Trophoblast cell (in vitro differentiated cells and primary cell): ENCODE measurements around the gene MC3R.

ENCODE experiments used
- DNase-seq, 2 donors: peaks; one replicate each; pipeline ENCODE4 v3.0.0-alpha.2; 2016
- H2AFZ ChIP-seq: 2 replicates; pipeline ENCODE4 v1.6.1; 2013; ENCODE audit warnings: low read length, moderate library complexity, mild to moderate bottlenecking; ENCODE audit not compliant: insufficient read depth, poor library complexity
- H2AK5ac ChIP-seq: 2 replicates; pipeline ENCODE4 v1.6.1; 2013; ENCODE audit warnings: mild to moderate bottlenecking, low read length
- H2BK120ac ChIP-seq: 2 replicates; pipeline ENCODE4 v1.6.1; 2013; ENCODE audit warnings: low read length, mild to moderate bottlenecking, moderate library complexity; ENCODE audit not compliant: insufficient read depth, poor library complexity
- H2BK12ac ChIP-seq: 2 replicates; pipeline ENCODE4 v1.6.1; 2013; ENCODE audit warnings: mild to moderate bottlenecking, low read length, moderate library complexity
- H2BK5ac ChIP-seq: 2 replicates; pipeline ENCODE4 v1.6.1; 2013; ENCODE audit warnings: low read length, low read depth, moderate library complexity, mild to moderate bottlenecking; ENCODE audit not compliant: poor library complexity
- H3K14ac ChIP-seq: 2 replicates; pipeline ENCODE4 v1.6.1; 2013; ENCODE audit warnings: mild to moderate bottlenecking, low read length
- H3K18ac ChIP-seq: 2 replicates; pipeline ENCODE4 v1.6.1; 2013; ENCODE audit warnings: mild to moderate bottlenecking, low read length
- H3K23ac ChIP-seq: 2 replicates; pipeline ENCODE4 v1.6.1; 2013; ENCODE audit warnings: low read length
- H3K27ac ChIP-seq: 2 replicates; pipeline ENCODE4 v1.5.1; 2013; ENCODE audit warnings: low read depth, mild to moderate bottlenecking, inconsistent platforms, low read length, moderate library complexity
- H3K27me3 ChIP-seq: 2 replicates; pipeline ENCODE4 v1.6.1; 2013; ENCODE audit warnings: inconsistent platforms, mild to moderate bottlenecking, low read length, moderate library complexity; ENCODE audit not compliant: insufficient read depth
- H3K36me3 ChIP-seq, 2 experiments: 1 replicate in 1 of 2; 2 replicates in 1 of 2; pipeline ENCODE4 v1.6.1; 2013; ENCODE audit warnings: low read length in 2 of 2, mild to moderate bottlenecking in 2 of 2, moderate library complexity in 1 of 2; ENCODE audit not compliant: insufficient read depth in 2 of 2, control insufficient read depth in 1 of 2
- H3K4ac ChIP-seq: 2 replicates; pipeline ENCODE4 v1.6.1; 2013; ENCODE audit warnings: low read depth, mild to moderate bottlenecking, low read length, moderate library complexity
- H3K4me1 ChIP-seq, 2 experiments: 1 replicate in 1 of 2; 2 replicates in 1 of 2; pipeline ENCODE4 v1.6.1; 2013; ENCODE audit warnings: low read length in 2 of 2, mild to moderate bottlenecking in 2 of 2, moderate library complexity in 1 of 2; ENCODE audit not compliant: insufficient read depth in 2 of 2, control insufficient read depth in 1 of 2
- H3K4me2 ChIP-seq: 2 replicates; pipeline ENCODE4 v1.6.1; 2013; ENCODE audit warnings: inconsistent platforms, mild to moderate bottlenecking, low read length, moderate library complexity
- H3K4me3 ChIP-seq: 2 replicates; pipeline ENCODE4 v1.5.1; 2013; ENCODE audit warnings: mild to moderate bottlenecking, low read depth, low read length, inconsistent platforms
- H3K79me1 ChIP-seq: one replicate; pipeline ENCODE4 v1.6.1; 2013; ENCODE audit warnings: low read length
- H3K79me2 ChIP-seq: 2 replicates; pipeline ENCODE4 v1.6.1; 2013; ENCODE audit warnings: low read length, mild to moderate bottlenecking; ENCODE audit not compliant: control insufficient read depth, insufficient read depth, poor library complexity
- H3K9ac ChIP-seq: 2 replicates; pipeline ENCODE4 v1.6.1; 2013; ENCODE audit warnings: mild to moderate bottlenecking, low read length
- H3K9me3 ChIP-seq: 2 replicates; pipeline ENCODE4 v1.6.1; 2013; ENCODE audit warnings: low read depth, mild to moderate bottlenecking, control low read depth, inconsistent platforms, low read length; ENCODE audit not compliant: insufficient read depth
- H4K12ac ChIP-seq: 2 replicates; pipeline ENCODE4 v1.6.1; 2013; ENCODE audit warnings: low read depth, mild to moderate bottlenecking, low read length, moderate library complexity
- H4K8ac ChIP-seq: 2 replicates; pipeline ENCODE4 v1.6.1; 2013; ENCODE audit warnings: low read depth, mild to moderate bottlenecking, low read length, moderate library complexity
- H4K91ac ChIP-seq: one replicate; pipeline ENCODE4 v1.6.1; 2013; ENCODE audit warnings: low read depth, mild to moderate bottlenecking, low read length, moderate library complexity
- WGBS: extraction: QIAGEN DNeasy Blood & Tissue Kit; methylation state at CpG from one replicate; pipeline ENCODE4 v1.1.7; 2013; ENCODE audit warnings: missing lambda C conversion rate; ENCODE audit not compliant: insufficient read length, insufficient coverage; ENCODE audit errors: extremely low coverage; 5-methylcytosine and 5-hydroxymethylcytosine counted together

Gene MC3R

GRCh38 chr20:56274156-56274555 lies 25.6 kb downstream of the MC3R start:
- WGBS, result no CpG with 5 or more reads among the region's 6 CpGs

DNA sequence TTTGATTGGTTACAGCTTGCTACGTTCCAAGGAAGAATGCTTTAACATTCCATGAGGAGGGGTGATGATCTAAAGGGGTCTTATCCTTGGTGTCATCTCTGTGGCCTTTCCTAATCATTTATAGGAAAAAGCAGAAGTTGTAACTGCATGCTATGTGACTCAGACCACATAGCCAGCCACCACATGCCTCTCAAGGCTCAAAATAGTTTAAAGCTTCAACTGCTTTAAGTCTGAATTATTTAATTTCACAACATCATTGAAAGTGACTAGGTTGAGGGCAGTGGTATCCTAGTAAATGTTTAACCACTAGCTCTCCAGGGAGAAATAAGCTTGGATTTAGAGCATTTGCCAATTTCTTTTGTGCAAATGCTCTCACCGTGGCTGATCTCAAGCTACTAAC lies 29.7 kb downstream of the MC3R start:
- Histone ChIP-seq H4K12ac (no peak overlapping the region), H3K27me3 (no peaks in the 10 kb centered on the region), H2BK120ac (no peak overlapping the region), H3K4ac (no peak overlapping the region), H2AFZ (no peak overlapping the region), H3K9ac (no peak overlapping the region), H3K4me2 (no peak overlapping the region), H3K14ac (no peak overlapping the region), H4K8ac (no peak overlapping the region), H2BK12ac (no peak overlapping the region), H3K79me1 (no peaks in the 10 kb centered on the region), H3K23ac (no peak overlapping the region), H3K4me3 (no peak overlapping the region), H3K36me3 (no peaks in the 10 kb centered on the region), H3K18ac (no peak overlapping the region), H4K91ac (no peak overlapping the region), H3K4me1 (no peaks in the 10 kb centered on the region), H2AK5ac (no peak overlapping the region), H3K27ac (no peak overlapping the region), H2BK5ac (no peak overlapping the region), H3K79me2 (no peaks in the 10 kb centered on the region), H3K9me3 (peaks cover 18% of the 10 kb centered on the region)
- DNase-seq, result no peak
- WGBS, result no CpG with 5 or more reads among the region's 2 CpGs

More at GRCh38 chr20:56274156-56274555, 25.6 kb downstream of the MC3R start:
- H3K36me3 ChIP-seq, result no peaks in the 10 kb centered on the region
- H3K9ac ChIP-seq, result no peak overlapping the region
- no peak overlapping the region for H3K4me2 ChIP-seq
- no peak overlapping the region for H3K23ac ChIP-seq
- no peaks in the 10 kb centered on the region for H3K4me1 ChIP-seq
- no peak overlapping the region for H3K4ac ChIP-seq
- H3K14ac ChIP-seq, result no peak overlapping the region
- H3K27me3 ChIP-seq, result no peaks in the 10 kb centered on the region
- H2BK5ac ChIP-seq, result no peak overlapping the region
- H3K9me3 ChIP-seq, result peaks cover 36% of the 10 kb centered on the region
- H3K79me2 ChIP-seq, result no peaks in the 10 kb centered on the region
- H3K18ac ChIP-seq, result no peak overlapping the region
- no peak overlapping the region for H2AK5ac ChIP-seq
- H2AFZ ChIP-seq, result no peak overlapping the region
- no peak overlapping the region for H2BK12ac ChIP-seq
- no peaks in the 10 kb centered on the region for H3K79me1 ChIP-seq
- H4K91ac ChIP-seq, result no peak overlapping the region
- no peak overlapping the region for H4K12ac ChIP-seq
- H4K8ac ChIP-seq, result no peak overlapping the region
- H2BK120ac ChIP-seq, result no peak overlapping the region
- H3K4me3 ChIP-seq, result no peak overlapping the region
- H3K27ac ChIP-seq, result no peak overlapping the region
- no peak for DNase-seq

DNA sequence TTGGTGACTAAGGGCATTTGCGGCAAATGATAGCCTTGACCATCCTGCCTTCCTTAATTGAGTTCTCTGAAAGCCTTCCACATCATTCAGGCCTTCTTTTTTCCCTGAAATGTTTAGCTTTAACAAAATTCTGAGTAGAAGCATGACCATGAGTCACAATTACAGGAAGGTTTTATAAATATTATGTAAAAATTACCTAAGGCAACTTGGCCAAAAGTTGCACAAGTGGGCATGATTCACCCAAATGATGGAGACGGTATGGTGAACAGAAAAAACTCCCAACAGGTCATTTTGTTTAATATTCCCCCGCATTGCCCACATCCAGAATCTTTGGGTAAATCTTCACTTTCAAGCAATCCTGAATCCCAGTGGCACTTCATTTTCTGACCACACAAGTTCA lies 37.0 kb downstream of the MC3R start:
- no peak overlapping the region for H3K4ac ChIP-seq
- H3K9me3 ChIP-seq, result peaks cover 8% of the 10 kb centered on the region
- H3K23ac ChIP-seq, result no peak overlapping the region
- no peak overlapping the region for H3K4me3 ChIP-seq
- no peak overlapping the region for H3K27ac ChIP-seq
- H2AK5ac ChIP-seq, result no peak overlapping the region
- no peaks in the 10 kb centered on the region for H3K4me1 ChIP-seq
- no peak overlapping the region for H4K91ac ChIP-seq
- H3K36me3 ChIP-seq, result no peaks in the 10 kb centered on the region
- peak; percentile 34 to 46 for DNase-seq
- H2AFZ ChIP-seq, result no peak overlapping the region
- no peaks in the 10 kb centered on the region for H3K79me1 ChIP-seq
- no peak overlapping the region for H4K8ac ChIP-seq
- no peak overlapping the region for H2BK5ac ChIP-seq
- H3K18ac ChIP-seq, result no peak overlapping the region
- H3K27me3 ChIP-seq, result no peaks in the 10 kb centered on the region
- H3K9ac ChIP-seq, result no peak overlapping the region
- H2BK12ac ChIP-seq, result no peak overlapping the region
- H3K4me2 ChIP-seq, result no peak overlapping the region
- no peak overlapping the region for H3K14ac ChIP-seq
- no peak overlapping the region for H4K12ac ChIP-seq
- no peaks in the 10 kb centered on the region for H3K79me2 ChIP-seq
- no CpG with 5 or more reads among the region's 3 CpGs for WGBS
- H2BK120ac ChIP-seq, result no peak overlapping the region

- WGBS, result no CpG with 5 or more reads among the region's 5 CpGs
- Histone ChIP-seq H3K27ac (no peak overlapping the region), H4K8ac (no peak overlapping the region), H3K23ac (no peak overlapping the region), H2BK12ac (no peak overlapping the region), H3K27me3 (no peaks in the 10 kb centered on the region), H2BK120ac (no peak overlapping the region), H3K9me3 (peaks cover 18% of the 10 kb centered on the region), H3K79me1 (no peaks in the 10 kb centered on the region), H3K4ac (no peak overlapping the region), H4K12ac (no peak overlapping the region), H2AFZ (no peak overlapping the region), H3K4me3 (no peak overlapping the region), H3K14ac (no peak overlapping the region), H3K4me2 (no peak overlapping the region), H4K91ac (no peak overlapping the region), H3K18ac (no peak overlapping the region), H3K36me3 (no peaks in the 10 kb centered on the region), H3K4me1 (no peaks in the 10 kb centered on the region), H2AK5ac (no peak overlapping the region), H3K79me2 (no peaks in the 10 kb centered on the region), H2BK5ac (no peak overlapping the region), H3K9ac (no peak overlapping the region)
- peak in 1 of 2 donors; percentile 11 for DNase-seq
Observed at GRCh38 chr20:56289652-56290051, 41.1 kb downstream of the MC3R start.
